NK-92 treated with Interleukin-12 subunit alpha and Interleukin-12 subunit beta, amount 100 ng/mL, for 24 hours (cell line): ENCODE data around the gene TECPR1.

Experiments used
- DNase-seq: peaks from one replicate; lab custom pipeline; 2025; lab: John Stamatoyannopoulos, UW

The TECPR1 gene

DNA sequence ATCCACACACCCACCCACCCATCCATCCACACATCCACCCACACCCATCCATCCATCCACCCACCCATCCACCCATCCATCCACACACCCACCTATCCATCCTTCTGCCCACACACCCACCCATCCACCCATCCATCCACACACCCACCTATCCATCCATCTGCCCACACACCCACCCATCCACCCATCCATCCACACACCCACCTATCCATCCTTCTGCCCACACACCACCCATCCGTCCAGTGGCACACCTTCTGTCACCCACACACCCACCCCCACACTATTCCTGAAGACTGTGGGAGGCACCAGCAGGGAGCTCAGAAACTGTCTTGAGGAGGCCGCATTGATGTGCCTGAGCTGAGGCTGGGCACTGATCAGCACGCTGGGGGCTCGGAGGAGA, 9.1 kb downstream of the TECPR1 start:
- no peak for DNase-seq

- DNase-seq, result no peak
Measured at GRCh38 chr7:98242342-98242741, 9.7 kb downstream of the TECPR1 start.

GRCh38 chr7:98241674-98242241, 10.3 kb downstream of the TECPR1 start:
- no peak for DNase-seq

DNA sequence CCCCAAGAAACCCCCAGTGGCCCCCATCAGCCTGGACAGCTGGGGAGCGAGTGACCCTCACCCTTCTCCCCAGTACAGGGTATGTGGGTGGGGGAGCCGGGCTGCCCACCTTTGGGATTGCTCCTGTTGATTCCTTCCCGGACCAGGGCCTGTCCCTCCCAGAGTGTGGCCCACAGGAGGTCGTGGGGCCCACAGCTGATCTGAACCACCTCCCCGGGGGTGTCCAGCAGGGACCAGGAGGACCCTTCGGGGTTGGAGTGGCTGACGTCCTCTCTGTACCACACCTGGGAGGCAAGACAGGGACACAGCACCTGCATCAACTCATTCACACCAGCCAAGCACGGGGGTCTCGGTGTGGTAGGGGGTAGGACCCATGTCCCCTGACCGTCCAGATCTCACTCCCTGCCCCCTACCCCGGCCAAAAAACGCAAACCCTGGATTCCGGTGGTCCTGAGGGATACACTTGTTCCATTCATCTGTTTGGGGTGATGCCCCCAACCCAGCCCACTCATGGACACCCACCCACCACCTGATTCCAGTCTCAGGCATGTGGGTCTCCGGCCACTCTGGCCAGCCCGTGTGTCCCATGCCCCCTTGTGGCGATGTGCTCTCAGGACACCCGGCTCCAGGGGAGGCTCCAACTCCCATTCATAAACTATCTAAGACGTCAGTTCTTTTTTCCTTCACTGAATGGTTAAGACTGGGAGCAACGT, 10.9 kb downstream of the TECPR1 start:
- no peak for DNase-seq

GRCh38 chr7:98238976-98239375, 13.1 kb downstream of the TECPR1 start:
- no peak for DNase-seq

DNA sequence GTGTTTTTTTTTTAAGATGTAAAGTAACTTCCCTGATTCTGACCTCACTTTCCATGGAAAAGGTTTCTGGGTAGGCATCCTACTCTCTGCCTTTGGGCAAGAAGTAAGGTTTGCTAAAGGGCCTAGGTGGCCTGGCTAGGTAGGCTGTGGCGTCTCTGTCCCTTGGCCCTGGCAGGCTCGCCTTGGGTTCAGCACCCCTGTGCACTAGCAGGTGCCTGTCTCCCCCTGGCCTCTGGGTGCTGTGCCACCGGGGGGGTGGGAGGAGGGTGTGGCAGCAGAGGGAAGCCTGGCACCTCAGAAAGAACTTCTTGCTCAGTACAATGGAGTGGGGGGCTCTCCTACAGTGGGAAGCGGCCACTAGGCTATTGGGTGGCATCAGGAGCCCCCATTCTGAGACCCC, 14.0 kb downstream of the TECPR1 start:
- no peak for DNase-seq

DNA sequence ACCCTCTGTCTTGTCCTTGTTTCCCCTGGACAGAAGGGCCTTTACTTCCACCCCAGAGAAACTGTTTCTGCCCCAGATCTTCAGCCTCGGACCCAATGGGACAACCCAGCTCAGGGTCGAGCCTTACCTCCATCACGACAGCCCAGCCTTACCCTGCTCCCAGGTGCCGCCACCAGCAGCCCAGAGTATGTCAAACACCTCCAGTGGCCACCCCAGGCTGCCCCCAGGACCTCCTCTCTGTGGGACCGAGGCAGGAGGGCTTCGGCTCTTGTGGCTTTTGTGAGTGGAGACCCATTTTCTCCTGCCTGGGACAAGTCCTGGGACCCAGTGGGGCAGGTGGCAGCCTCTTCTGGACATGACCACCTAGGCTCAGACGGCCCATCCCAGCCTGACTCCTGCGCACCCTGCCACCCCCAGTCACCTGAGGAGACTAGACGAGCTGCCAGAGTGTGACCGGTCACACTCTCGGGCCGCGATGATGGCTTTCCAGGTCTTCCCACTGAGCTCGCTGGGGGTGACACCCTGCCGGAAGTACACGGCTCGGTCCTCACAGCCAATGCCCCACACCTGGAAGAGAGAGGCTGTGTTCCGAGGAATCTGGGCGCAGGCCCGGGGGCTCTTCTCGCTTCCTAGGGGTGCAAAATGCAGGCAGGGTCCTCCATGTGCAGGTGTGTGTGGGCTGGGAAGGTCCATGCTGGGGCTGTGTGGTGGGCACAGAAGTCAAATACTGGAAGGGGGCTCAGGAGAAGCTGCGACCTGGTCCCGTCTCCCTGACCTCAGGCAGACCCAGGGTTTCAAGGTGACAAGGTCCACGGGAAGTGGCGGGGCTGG, 15.5 kb downstream of the TECPR1 start:
- no peak for DNase-seq

GRCh38 chr7:98235901-98236300, 16.1 kb downstream of the TECPR1 start:
- DNase-seq, result no peak

DNA sequence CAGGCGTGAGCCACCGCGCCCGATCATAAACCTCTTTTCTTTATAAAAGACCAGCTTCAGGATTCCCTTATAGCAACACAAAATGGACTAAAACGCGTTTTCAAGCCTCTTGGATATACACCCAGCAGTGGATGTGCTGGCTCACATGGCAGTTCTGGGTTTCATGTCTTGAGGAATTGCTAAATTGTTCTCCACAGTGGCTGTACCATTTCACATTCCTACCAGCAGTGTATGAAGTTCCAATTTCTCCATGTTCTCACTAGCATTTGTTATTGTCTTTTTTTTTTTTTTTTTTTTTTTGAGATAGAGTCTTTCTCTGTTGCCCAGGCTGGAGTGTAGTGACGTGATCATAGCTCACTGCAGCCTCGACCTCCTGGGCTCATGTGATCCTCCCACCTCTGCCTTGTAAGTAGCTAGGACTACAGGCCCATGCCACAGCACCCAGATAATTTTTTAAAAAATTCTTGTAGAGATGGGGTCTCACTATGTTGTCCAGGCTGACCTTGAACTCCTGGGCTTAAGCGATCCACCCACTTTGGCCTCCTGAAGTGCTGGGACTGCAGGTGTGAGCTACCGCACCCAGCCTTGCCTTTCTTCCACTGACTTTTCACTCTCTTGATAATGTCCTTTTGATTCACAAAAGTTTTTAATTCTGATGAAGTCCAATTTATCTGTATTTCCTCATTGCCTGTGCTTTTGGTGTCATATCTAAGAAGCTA, 17.4 kb downstream of the TECPR1 start:
- no peak for DNase-seq

DNA sequence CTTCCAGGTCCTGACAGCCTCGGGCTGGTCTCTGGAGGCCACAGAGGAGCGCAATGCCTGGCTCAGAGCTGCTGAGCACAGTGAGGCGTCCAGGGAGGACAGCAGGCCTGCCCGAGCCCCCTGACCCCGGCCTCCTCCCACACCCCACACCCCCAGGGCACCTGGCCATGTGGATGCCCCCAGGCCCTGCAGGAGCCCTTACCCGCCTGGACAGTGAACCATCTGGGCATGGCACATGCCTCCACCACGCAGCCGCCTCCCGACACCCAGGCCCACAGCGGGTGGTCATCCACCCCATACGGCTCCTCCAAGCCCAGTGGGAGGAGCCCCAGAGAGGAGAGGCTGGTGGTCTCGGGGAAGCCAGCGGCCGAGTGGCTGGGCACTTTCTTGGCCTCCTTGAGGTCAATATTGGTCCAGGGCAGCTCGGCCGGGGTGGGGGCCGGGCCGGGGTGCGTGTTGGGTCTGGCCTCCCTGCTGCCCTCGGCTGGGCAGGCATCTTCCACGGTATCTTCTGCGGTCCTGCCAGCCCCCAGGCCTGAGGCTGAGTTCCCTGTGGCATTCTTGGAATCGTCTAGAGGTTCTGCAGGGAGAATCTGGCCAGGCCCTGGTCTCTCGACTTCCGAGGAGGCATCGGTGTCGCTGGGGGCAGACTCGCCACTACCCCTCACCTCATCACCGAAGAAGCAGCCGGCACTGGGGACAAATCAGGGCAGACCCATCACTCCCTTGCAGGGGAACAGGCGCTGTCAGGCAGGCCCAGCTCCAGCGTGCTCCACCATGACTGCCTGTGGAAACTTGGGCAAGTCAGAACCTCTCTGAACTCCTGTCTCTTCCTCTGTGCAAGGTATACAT, 18.6 kb downstream of the TECPR1 start:
- no peak for DNase-seq

DNA sequence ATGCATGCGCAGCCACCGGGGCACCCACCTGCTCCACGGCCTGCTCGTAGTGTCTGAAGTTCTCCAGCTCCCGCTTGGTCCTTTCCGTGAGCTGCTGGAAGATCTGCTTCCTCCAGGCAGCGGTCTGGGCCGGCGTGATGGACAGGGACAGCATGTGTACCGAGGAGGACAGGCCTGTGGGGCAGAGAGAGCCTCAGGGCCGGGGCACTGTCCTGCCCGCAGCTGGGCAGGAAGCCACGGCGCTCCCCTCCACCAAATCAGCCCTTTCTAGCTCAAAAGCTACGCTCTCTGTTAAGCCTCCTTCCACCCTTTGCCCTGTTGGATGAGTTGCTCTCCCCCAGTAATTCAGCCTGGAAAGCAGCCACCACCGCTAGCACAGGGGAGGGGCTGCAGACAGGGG, 19.2 kb downstream of the TECPR1 start:
- DNase-seq, result no peak

DNA sequence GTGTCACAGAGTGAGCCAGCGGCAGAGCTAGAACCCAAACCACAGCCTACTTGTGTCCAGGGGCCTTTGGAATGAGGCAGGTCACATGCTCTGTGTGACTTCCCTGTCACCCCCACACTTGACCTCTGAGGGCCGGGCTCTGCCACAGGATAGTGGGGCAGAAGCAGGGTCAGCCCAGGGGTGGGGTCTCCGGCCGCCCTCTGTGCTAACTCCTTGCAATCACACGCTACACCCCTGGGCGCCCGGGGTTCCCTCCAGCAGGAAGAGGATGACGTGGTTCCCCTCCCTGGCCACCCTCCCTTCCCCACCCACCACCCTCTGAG, 19.8 kb downstream of the TECPR1 start:
- DNase-seq, result no peak

DNA sequence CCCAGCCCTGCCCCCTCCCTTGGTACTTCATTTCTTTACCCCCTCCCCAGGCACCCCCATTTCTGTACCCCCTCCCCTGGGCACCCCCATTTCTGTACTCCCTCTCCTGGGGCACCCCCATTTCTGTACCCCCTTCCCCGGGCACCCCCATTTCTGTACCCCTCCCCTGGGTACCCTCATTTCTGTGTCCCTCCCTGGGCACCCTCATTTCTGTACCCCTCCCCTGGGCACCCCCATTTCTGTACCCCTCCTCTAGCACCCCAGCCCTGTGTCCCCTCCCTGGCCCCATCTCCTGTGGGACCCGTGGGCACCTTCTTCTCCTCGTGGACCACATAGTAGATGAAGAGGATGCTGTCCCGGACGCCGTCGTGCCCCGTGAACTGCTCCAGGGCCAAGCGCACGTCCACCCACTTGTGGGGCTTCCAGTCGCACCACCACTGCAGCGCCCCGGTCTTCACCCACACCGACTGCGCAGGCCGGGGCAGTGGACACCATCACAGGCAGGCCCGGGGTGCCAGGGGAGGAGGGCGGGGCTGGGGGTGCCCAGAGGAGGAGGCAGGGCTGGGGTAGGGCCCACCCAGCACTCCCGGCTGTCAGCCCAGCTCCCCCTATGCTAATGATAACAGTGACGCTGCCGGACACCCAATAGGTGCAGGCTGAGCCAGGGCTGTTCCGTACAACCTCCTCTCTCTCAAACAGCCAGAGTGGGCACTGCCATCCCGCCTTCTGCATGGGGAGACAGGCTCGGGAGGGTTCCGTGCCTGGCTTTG, 20.4 kb downstream of the TECPR1 start:
- no peak for DNase-seq

DNA sequence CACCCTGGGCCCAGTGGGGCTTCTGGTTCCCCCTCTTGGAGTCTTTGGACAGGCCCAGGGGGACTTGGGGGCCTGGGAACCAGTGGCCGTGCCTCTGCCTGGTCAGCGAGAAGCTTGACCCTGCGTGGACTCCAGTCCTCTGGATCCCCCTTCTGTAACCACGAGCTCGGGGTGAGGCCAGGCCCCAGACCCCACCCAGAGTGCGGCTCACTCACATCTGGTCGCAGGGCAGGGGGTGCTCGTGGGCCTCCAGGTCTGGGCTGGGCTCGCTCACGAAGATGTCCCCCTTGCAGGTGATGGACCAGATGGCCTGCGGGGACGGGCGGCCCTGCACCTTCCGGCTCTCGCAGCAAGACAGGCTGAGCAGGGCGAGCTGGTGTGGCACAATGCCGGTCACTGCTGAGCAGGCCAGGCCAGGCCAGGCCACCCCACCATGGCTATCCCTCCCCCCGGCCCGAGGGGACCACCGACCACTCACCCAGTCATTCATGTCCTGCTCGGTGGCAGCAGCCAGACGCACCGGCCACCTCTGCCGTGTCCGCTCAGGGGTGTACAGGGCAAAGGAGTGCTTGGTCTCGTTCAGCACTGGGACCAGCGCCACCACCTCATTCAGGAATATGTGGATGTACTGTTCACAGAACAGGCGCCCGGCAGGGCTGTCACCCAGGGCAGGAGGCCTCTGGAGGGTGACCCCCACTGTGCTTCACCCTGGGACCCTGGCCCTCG, 21.1 kb downstream of the TECPR1 start:
- no peak for DNase-seq

DNA sequence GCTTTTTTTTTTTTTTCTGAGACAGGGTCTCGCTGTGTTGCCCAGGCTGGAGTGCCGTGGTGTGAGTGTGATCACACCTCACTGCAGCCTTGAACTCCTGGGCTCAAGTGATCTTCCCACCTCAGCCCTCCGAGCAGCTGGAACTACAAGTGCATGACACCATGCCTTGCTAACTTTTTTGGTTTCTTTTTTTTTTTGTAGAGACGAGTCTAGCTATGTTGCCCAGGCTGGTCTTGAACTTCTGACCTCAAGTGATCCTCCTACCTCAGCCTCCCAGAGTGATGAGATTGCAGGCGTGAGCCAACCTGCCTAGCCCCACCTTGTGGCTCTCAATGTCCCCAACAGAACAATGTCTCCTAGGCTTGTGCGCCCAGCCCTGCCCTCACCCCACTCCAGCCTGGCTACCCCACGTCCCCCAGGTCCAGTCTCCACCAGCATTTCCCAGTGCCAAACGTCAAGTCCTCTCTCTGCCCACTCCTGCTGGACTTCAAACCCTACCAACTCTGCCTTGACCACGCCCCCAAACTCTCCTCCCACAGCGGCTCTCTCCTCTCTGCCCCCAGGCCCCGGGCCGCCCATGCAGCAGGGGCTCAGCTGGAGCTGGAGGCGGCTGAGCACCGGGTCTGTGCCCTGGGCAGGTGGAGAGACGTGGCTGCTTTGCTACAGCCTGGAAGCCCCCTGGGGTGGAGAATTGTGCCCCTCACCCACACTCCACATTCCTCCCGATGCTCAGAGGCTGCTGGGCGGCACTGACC, 21.9 kb downstream of the TECPR1 start:
- no peak for DNase-seq

DNA sequence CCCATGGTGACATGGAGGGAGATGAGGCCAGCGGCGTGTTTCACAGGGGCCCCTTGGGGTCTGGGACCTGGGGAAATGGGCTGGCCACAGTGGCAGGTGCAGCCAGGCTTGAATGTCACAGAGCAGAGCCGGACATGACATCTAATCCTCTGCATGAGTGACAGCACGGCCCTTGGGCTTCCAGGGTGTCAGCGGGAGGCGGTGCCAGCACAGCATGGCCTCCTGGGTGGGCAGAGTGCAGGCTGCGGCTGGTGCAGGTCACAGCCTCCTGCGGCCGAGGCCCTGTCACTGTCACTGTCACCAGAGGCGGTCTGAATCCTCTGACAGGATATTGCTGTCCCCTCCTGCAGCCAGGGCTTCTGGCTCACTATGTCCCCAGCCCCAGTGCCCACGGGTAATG, 22.6 kb downstream of the TECPR1 start:
- no peak for DNase-seq

GRCh38 chr7:98228801-98229200, 23.2 kb downstream of the TECPR1 start:
- DNase-seq, result no peak

GRCh38 chr7:98227939-98228338, 24.1 kb downstream of the TECPR1 start:
- no peak for DNase-seq

- no peak for DNase-seq
Measured at GRCh38 chr7:98225913-98226614, 26.0 kb downstream of the TECPR1 start.
